NOMO-1 treated with dmso at 0.1 percent for 144 hours (cell line): ENCODE results near the gene NANP.
"Not testable (repeated sequence)": the region's sequence is repeated elsewhere in the genome, so short reads cannot be mapped to it uniquely, and the experiment has no call there.

Experiments
- DNase-seq: peaks from one replicate; lab custom pipeline; 2025; ENCODE audit not compliant: unreplicated experiment; lab: John Stamatoyannopoulos, UW

NANP gene, protein sequence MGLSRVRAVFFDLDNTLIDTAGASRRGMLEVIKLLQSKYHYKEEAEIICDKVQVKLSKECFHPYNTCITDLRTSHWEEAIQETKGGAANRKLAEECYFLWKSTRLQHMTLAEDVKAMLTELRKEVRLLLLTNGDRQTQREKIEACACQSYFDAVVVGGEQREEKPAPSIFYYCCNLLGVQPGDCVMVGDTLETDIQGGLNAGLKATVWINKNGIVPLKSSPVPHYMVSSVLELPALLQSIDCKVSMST

GRCh38 chr20:25623736-25624499 lies at the start of gene NANP:
Gene NANP, minus strand, starts transcription at chr20:25624014. Its CDS starts 66 bp downstream, at chr20:25623948.
- peak; percentile 91 for DNase-seq

DNA sequence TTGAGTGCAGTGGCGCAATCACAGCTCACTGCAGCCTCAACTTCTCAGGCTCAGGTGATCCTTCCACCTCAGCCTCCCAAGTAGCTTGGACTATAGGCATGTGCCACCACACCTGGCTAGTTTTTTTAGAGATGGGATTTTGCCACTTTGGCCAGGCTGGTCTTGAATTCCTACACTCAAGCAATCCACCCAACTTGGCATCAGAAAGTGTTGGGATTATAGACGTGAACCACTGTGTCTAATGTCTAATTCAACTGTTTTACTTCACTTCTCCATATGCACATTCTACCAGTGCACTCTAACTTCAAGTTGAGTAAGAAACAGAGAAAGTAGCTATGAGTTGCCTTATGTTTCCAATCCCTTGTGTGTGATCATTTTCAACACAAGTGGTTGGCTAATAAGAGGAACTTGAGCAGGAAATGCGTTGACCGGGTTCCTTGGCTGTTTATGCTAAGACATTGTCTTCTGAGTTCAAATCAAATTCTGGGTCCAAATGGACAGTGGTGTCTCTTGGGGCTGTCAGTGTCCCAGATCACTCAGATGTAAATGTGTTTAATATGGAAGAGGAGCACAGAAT lies 48.9 kb upstream of the NANP start:
- peak; percentile 5 for DNase-seq

DNA sequence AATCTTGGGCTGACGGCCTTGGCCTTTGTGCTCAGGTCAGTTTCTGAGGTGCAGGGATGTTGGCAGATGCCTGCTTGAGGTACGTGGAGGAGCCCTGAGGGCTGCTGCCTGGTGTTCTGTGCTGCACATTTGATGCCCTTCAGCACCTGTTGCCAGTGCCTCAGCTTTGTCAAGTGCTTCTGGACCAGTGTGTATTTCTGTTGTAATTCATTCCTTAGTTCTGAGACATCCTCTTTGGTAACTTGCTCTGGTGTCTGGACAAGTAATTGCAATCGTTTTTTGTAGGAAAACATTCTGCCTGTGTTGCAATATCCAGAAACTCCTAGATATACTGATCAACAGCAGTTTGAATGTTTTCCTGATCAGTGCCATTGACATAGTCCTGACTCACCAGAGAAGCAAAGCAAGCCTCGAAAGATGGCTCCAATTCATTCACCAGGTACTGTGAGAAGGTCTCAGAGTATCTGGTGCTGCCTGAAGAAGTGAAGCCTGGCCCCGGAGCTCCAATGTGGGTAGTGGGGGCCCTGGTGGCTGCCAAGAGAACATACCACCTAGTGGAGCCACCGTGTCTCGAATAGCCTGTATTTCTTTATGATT lies 46.1 kb upstream of the NANP start:
- DNase-seq = no peak

- no peak for DNase-seq
Observed at GRCh38 chr20:25668446-25668845, 44.6 kb upstream of the NANP start.

DNA sequence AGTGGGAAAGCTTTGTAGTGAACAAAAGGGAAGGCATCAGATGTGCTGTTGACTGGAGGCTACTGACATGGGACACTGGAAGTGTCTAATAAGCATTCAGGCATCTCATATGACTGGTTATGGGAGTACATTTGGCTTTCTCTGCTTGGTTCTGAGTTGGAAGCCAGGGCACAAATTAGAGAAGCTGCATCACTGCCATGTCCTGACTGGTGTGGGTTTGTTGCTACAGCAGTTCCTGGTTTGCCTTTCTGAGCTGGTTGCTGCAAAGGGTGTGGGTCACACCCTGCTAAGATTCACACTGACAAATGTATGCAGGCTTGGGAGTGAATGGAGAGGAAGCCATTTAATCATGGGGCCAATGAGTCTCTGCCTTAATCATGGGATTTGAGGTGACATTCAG lies 36.2 kb upstream of the NANP start:
- DNase-seq = no peak

DNA sequence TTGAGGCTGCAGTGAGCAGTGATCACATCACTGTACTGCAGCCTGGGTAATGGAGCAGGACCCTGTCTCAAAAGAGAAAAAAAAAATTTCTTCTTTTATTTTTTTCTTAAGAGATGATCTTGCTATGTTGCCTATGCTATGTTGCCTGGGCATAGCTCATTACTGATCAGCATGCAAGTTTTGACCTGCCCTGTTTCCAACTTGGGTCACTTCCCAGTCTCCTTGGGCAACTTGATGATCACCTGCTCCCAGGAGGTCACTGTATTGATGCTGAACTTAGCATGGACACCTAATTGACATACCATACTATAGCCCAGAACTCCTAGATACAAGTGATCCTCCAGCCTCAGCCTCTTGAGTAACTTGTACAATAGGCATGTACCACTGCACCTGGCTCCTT lies 30.7 kb upstream of the NANP start:
- no peak for DNase-seq

- not testable (repeated sequence) for DNase-seq
Observed at GRCh38 chr20:25652866-25653265, 29.1 kb upstream of the NANP start.

DNA sequence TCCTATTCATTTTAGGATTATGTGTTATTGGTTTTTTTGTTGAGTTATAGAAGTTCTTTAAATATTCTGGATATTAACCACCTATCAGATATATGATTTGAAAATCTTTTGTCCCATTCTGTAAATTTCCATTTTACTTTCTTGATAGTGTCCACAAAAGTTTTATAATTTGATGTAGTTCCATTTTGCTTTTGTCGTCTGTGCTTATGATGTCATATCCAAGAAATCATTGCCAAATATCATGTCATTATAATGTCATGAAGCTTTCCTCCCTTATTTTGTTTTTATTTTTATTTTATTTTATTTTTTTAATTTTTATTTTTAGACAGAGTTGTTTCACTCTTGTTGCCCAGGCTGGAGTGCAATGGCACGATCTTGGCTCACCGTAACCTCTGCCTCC lies 21.0 kb upstream of the NANP start:
- no peak for DNase-seq

DNA sequence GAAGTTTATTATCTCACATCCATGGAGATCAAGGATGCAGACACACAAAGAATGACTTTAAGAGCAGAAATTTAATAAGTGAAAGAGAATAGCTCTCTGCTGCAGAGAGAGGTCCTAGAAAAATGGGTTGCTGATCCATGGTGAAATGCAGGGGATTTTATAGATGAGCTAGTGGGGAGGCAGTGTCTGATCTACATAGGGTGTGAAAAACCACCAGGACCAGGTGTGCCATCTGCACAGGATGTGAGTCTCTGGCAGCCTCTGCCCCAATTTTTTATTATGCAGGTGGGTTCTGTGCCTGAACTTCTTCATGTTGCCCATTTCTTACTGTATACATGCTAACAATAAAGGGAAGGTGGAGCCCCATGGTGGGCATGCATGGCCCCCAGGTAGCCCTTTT lies 19.9 kb upstream of the NANP start:
- DNase-seq = no peak

GRCh38 chr20:25637247-25637646 lies 13.4 kb upstream of the NANP start:
- no peak for DNase-seq

DNA sequence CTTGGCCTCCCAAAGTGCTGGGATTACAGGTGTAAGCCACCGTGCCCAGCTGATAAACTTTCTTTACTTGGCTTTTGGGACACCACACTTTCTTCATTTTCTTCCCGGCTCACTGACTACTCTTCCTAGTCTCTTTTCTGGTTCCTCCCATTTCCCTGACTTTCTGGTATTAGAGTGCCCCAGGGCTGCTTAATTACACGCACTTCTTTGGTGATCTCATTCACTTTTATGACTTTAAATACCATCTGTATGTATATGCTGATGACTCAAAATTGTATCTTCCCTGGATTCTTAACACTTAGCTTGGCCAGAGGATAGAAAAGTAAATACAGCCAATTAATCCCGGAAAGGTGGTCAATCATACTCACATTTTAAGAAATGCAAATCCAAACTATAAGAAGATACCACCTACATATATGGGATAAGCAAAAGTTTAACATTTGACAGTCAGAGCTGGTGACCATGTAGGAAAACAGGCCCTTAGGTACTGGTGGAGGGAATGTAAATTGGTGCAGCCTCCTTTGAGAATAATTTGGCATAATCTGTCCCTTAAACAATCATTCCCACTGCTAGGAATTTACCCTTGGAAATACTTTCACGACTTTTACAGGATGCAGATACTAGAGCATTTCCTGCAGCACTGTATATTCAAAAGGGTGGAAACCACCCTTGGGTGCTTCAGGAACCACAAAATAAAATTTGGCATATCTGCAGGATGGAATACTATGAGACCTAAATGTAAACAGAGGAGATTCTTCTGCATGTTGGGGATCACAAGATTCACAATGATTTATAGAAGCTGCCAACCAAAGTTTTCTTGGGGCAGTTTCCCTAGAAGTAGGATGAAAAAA lies 9.4 kb upstream of the NANP start:
- no peak for DNase-seq

DNA sequence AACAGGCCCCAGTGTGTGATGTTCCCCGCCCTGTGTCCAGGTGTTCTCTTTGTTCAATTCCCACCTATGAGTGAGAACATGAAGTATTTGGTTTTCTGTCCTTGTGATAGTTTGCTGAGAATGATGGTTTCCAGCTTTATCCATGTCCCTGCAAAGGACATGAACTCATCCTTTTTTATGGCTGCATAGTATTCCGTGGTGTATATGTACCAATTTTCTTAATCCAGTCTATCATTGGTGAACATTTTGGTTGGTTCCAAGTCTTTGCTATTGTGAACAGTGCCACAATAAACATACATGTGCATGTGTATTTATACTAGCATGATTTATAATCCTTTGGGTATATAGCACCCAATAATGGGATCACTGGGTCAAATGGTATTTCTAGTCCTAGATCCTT lies 6.8 kb upstream of the NANP start:
- not testable (repeated sequence) for DNase-seq

DNA sequence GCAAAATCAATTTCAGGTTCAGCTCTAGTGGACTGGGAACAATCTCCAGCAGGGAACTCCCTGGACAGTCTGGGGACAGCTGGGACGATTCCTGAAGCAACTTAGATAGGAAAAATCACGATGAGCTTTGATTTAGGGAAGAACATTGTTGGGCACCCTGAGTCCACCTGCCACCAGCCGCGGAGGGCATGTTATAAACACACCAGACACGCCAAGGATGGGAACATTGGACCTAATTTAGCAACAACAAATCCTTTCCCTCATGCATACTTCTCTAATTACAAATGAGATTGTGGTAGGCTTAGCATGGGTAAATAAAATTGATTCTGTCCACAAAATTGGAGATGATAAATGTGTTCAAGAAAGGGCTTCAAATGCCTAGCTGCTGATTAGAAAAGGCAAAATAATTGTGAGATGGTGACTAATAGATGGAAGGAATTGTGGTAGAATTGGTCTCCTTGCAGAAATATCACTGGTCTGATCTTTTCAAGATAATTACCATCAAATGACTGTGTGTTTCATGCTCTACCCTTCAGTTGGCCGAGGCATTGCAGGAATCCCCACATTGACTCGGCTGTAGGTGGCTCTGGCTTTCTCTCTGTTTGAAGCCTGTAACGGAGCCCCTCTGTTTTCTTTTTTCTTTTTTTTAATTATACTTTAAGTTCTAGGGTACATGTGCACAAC lies 6.1 kb upstream of the NANP start:
- no peak for DNase-seq

DNA sequence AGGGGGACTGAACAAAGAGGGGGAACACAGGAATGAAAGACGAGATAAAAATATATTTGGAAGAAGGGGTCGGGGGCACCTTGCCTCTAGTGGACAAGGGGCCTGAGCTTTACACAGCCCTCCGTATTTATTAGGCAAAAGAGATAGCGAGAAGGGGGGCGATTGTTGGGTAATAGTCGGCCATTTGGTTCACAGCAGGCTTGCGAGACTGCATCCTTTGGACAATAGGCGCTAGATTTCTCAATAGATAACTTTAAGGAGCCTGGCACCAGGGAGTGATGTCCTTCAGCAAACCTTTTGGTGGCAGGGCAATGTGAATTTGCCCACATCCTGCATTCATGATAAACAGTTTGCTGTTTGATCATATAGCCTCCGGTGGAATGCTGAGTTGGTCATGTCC lies 3.0 kb upstream of the NANP start:
- no peak for DNase-seq

DNA sequence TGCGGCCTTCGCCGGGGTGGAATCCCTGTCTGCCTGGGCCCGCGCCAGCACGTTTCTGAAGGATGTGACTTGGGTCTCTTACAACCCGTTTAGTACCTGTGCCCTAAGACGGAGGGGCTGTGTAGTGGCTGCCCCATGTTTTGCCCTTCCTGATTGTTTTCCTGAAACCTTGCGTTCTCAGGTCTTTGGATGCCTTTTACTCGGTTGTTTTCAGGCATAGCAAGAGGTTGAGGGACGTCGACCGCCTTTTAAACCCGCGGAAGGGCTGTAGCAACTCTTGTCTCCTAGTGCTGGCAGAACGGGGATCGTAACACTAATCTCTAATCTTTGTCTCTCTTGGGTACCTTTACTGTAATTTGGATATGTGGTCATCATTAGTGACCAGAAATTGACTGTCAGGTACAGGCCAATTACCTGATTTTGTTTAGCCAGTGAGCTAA lies 706 bp upstream of the NANP start:
- DNase-seq = no peak

DNA sequence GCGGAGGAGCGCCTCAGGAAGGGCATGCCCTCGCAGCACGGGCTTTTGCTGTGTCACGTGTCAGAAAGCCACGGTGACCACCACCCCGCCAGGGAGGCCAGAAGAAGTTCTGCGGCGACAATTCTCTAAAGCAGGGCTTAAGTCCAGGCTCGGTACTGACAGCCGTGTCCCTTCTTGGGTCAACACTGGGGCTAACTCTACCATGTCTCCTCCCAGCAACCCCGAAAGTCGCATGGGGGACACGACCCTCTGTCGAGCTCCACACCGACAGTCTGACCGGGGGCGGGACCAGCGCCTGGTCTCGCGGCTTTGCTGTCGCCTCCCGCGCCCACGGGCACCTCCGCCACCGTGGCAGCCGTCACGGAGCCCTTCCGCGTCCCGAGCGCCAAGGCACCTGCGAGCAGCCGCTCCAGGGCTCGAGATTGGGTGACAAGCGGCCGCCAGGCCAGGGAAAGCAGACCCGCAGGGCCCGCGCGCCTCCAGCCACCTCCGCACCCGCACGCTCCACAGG lies 534 bp downstream of the NANP start:
- DNase-seq = peak; percentile 8

- no peak for DNase-seq
Observed at GRCh38 chr20:25622450-25623224, 1.2 kb downstream of the NANP start.

DNA sequence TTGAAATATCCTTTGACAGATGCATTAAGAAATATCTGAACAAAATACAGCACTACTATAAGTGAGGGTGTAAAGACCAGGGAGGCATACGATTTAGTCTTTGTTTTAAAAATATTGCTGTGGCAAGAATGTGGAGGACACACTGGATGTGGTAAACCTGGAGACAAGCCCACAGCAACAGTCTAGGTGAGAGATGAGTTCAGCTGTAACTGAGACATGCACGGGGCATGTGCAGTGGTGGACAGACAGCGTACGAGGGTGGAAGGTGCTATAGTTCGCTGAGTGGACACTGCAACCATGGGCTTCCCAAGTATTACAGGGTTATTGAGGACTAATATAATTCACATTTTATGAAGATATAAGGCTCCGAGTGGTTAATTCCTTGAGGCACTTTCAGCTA lies 1.8 kb downstream of the NANP start:
- no peak for DNase-seq

DNA sequence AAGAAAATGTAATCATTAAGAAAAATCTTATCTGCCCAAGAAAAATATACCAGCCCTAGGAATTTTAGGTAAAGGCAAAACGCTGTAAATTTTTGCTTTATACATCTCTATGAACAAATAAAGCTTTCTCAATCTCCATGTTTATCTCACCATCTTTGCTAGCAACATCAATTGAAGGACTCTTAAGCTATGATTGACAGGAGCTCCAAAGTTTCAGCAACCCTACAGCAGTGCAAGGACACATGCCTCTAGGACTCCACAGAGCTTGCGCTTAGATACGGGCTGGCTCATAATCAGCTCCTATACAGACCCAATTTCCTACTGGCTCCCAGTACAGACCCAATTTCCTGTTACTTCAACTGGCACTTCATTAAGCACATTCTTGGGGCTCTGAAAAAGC lies 4.3 kb downstream of the NANP start:
- DNase-seq = no peak
